A549 (cell line): ENCODE results near the gene LMO7.

ENCODE experiments used
- CEBPB ChIP-seq, 2 experiments: fragments of >200 bp in 1 of 2; sonication (Bioruptor Twin) in 1 of 2; formaldehyde crosslinking in 1 of 2; IDR thresholded peaks; 2 replicates each; pipeline ENCODE4 v1.6.1; 2012 to 2016
- EP300 ChIP-seq, 2 experiments: fragments of >200 bp; sonication (Bioruptor Twin); formaldehyde crosslinking; IDR thresholded peaks; 2 replicates in 1 of 2; 3 replicates in 1 of 2; pipeline ENCODE4 v1.6.1; 2016 to 2017
- HOXA7 ChIP-seq: fragments of 250-450 bp; sonication (Bioruptor Pico); IDR thresholded peaks from 2 replicates; pipeline ENCODE4 v1.5.0; 2020; ENCODE audit warnings: mild to moderate bottlenecking, moderate library complexity
- JUN ChIP-seq, 2 experiments: fragments of >200 bp; sonication (Bioruptor Twin); formaldehyde crosslinking; IDR thresholded peaks; 2 replicates in 1 of 2; 3 replicates in 1 of 2; pipeline ENCODE4 v1.6.1; 2016 to 2017
- PHF8 ChIP-seq: fragments of 200-600 bp; sonication (generic); IDR thresholded peaks from 2 replicates; pipeline ENCODE4 v1.6.1; 2016; ENCODE audit warnings: low read depth, mild to moderate bottlenecking, antibody characterized with exemption, moderate library complexity, borderline replicate concordance
- POLR2A ChIP-seq: IDR thresholded peaks from 2 replicates; pipeline ENCODE4 v1.6.1; 2012; ENCODE audit warnings: mild to moderate bottlenecking, low read length
- POLR2AphosphoS2 ChIP-seq: conservative IDR thresholded peaks from 2 replicates; pipeline ENCODE4 v1.6.1; 2012; ENCODE audit warnings: low read length, improper control_type of control experiment, inconsistent platforms
- RAD21 ChIP-seq, 2 experiments: fragments of >200 bp in 1 of 2; sonication (Bioruptor Twin) in 1 of 2; formaldehyde crosslinking in 1 of 2; IDR thresholded peaks in 1 of 2; conservative IDR thresholded peaks in 1 of 2; 2 replicates in 1 of 2; 3 replicates in 1 of 2; pipeline ENCODE4 v1.6.1; 2012 to 2018; ENCODE audit warnings: inconsistent platforms in 1 of 2
- RNF2 ChIP-seq: fragments of 200-600 bp; sonication (generic); IDR thresholded peaks from 2 replicates; pipeline ENCODE4 v1.6.1; 2016; ENCODE audit warnings: low read depth, mild to moderate bottlenecking, antibody characterized with exemption, moderate library complexity, borderline replicate concordance
- TP53 ChIP-seq: fragments of 250-450 bp; sonication (Bioruptor Pico); IDR thresholded peaks from 2 replicates; pipeline ENCODE4 v1.5.0; 2021; ENCODE audit warnings: mild to moderate bottlenecking, moderate library complexity
- TF ChIP-seq, protein P1 (sequence below): fragments of 200-600 bp; sonication (generic); IDR thresholded peaks from 2 replicates; pipeline ENCODE4 v1.6.1; 2016; ENCODE audit warnings: antibody characterized with exemption, mild to moderate bottlenecking, moderate library complexity
- TF ChIP-seq, protein P2 (sequence below): fragments of >200 bp; sonication (Bioruptor Twin); formaldehyde crosslinking; IDR thresholded peaks from 3 replicates; pipeline ENCODE4 v1.5.1; 2016

DNA sequence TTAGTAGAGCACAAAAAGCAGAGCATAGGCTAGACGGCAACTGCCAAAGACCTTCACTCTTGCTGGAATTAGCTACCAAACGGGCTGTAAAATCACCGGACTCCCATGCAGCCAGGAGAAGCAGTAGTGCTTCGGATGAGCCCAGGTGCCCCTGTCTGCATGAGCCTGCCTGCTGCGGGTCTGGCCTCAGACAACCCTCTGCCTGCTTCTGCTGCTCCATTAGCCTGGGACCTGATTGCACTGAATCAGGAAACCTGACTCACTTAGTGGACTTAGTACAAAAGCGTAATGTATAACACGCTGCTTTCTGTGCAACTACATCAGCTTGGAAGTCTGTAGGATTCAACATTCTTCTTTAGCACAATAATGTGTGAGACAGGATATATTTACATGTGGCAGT is 170.0 kb downstream of the LMO7 start:
- TF ChIP-seq CEBPB (IDR thresholded peaks at IDR 0.05), result no peak
- TF ChIP-seq, protein P1, sequence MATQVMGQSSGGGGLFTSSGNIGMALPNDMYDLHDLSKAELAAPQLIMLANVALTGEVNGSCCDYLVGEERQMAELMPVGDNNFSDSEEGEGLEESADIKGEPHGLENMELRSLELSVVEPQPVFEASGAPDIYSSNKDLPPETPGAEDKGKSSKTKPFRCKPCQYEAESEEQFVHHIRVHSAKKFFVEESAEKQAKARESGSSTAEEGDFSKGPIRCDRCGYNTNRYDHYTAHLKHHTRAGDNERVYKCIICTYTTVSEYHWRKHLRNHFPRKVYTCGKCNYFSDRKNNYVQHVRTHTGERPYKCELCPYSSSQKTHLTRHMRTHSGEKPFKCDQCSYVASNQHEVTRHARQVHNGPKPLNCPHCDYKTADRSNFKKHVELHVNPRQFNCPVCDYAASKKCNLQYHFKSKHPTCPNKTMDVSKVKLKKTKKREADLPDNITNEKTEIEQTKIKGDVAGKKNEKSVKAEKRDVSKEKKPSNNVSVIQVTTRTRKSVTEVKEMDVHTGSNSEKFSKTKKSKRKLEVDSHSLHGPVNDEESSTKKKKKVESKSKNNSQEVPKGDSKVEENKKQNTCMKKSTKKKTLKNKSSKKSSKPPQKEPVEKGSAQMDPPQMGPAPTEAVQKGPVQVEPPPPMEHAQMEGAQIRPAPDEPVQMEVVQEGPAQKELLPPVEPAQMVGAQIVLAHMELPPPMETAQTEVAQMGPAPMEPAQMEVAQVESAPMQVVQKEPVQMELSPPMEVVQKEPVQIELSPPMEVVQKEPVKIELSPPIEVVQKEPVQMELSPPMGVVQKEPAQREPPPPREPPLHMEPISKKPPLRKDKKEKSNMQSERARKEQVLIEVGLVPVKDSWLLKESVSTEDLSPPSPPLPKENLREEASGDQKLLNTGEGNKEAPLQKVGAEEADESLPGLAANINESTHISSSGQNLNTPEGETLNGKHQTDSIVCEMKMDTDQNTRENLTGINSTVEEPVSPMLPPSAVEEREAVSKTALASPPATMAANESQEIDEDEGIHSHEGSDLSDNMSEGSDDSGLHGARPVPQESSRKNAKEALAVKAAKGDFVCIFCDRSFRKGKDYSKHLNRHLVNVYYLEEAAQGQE, result no peak
- TF ChIP-seq, protein P2, sequence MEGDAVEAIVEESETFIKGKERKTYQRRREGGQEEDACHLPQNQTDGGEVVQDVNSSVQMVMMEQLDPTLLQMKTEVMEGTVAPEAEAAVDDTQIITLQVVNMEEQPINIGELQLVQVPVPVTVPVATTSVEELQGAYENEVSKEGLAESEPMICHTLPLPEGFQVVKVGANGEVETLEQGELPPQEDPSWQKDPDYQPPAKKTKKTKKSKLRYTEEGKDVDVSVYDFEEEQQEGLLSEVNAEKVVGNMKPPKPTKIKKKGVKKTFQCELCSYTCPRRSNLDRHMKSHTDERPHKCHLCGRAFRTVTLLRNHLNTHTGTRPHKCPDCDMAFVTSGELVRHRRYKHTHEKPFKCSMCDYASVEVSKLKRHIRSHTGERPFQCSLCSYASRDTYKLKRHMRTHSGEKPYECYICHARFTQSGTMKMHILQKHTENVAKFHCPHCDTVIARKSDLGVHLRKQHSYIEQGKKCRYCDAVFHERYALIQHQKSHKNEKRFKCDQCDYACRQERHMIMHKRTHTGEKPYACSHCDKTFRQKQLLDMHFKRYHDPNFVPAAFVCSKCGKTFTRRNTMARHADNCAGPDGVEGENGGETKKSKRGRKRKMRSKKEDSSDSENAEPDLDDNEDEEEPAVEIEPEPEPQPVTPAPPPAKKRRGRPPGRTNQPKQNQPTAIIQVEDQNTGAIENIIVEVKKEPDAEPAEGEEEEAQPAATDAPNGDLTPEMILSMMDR, result no peak
- no peak for TF ChIP-seq RAD21 (conservative IDR thresholded peaks at IDR 0.05 in 1 of 2, IDR thresholded peaks at IDR 0.05 in 1 of 2)
- no peak for TF ChIP-seq POLR2AphosphoS2
- no peak for TF ChIP-seq PHF8
- no peak for TF ChIP-seq POLR2A
- no peak for TF ChIP-seq EP300 (IDR thresholded peaks at IDR 0.05)
- no peak for TF ChIP-seq TP53
- TF ChIP-seq RNF2, result no peak
- TF ChIP-seq HOXA7 (CRISPR knock-in tag), result no peak
- no peak for TF ChIP-seq JUN (IDR thresholded peaks at IDR 0.05)
